ENCODE measurements around the gene MRPS7.
"Not testable (repeated sequence)": the region's sequence is repeated elsewhere in the genome, so short reads cannot be mapped to it uniquely, and the experiment has no call there.

Gene MRPS7

DNA sequence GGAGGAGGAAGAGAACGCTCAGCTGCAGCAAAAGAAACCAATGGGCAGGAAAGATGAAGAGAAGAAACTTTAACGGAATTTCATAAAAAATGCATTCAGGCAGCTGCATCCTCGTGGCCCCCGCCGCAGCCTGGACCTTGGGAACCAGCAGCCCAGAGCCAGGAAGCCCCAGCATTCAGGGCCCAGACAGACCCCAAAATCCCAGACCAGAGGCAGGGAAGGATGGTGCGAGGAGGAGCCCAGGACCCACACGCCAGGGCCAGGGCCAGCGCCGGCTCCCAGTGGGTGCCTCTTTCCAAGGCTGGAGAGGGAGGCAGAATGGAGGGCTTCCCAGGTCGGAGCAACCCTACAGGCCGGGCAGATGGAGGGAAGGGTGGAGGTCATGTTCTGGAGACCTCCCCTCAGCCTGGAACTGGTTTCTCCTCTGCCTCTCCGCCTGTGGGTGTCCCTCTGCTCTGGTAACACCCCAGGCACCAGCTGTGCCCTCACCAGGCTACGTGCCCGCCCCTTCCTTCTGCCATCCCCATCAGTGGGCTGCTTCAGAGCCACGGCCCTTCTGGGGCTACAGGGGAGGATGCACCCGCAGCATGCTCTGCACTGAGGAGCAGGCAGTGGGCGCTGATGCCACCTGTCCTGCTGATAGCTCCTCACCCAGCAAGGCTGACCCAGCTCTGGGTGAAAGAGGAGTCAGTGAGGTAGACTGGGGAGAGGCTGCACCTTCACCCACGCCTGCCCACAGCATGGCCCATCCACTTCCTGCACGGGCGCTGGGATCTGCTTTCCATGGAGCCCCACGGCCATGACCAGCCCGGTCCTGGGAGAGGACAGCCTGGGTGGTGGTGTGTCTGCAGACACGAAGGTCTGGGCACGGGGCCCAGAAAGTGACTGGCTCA is 10.5 kb downstream of the MRPS7 start:
- DNase-seq (ENCODE audit: low spot score): no peak

DNA sequence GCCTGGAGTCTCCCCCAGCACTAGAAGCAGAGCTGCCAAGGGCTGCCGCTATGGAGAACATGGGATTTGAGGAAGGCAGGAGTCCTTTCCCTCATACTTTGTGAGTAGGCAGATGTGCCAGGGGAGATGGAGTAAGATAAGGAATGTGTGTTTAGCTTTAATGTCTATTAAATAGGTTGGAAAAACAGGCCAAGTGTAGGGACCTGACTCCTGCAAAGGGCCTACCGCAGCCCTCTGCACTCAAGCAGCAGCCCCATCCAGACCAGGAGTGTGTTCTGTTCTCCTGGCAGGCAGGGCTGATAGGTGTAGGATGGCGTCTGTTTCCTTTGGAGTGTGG is 11.1 kb downstream of the MRPS7 start:
- DNase-seq (ENCODE audit: low spot score): no peak

DNA sequence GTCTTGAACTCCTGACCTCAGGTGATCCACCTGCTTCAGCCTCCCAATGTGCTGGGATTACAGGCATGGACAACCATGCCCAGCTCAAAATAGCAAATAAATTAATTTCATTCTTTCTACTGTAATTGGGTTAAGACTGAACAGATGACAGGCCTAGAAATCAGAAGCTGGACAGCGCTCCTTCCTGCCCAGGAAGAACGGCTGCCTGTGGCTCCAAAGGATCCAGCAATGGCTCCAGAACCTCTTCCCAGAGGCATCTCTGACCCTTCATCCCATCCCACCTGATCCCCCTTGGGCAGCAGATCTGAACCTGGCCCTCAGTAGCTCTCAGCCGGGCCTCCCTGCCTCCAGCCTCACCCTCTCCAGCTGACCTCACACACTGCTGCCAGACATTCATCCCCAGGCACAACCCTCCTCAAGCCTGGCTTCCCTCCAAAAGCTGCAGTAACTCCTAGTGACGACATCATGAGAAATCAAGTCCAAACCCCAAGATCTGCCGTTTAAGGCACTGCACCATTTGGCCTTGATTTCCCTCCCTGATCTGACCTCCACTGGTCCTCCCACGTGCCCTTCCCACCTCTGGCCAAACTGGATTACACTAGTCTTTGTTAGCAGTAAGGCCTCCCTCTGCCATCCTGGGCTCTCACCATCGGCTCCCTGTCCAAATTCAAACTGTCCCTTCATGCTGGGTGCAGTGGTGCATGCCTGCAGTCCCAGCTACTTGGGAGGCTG is 12.5 kb downstream of the MRPS7 start:
- DNase-seq (ENCODE audit: low spot score): no peak

- no peak for DNase-seq (ENCODE audit: low spot score)
Measured at GRCh38 chr17:75277664-75278071, 16.0 kb downstream of the MRPS7 start.

GRCh38 chr17:75280189-75280588 is 18.5 kb downstream of the MRPS7 start:
- not testable (repeated sequence) for DNase-seq (ENCODE audit: low spot score)

DNA sequence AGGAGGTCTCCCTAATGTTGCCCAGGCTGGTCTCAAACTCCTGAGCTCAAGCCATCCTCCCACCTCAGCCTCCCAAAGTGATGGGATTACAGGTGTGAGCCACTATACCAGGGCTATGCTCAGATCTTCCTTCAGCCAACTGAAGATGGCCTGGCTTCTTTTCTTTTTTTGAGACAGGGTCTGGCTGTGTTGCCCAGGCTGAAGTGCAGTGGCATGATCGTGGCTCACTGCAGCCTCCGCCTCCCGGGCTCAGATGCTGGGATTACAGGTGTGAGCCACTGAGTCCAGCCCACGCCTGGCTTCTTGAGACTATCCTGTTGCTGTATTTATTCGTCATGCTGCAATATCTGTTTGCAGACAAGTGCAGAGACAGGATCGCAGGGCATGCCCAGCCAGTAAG is 23.4 kb downstream of the MRPS7 start:
- DNase-seq (ENCODE audit: low spot score): no peak

DNA sequence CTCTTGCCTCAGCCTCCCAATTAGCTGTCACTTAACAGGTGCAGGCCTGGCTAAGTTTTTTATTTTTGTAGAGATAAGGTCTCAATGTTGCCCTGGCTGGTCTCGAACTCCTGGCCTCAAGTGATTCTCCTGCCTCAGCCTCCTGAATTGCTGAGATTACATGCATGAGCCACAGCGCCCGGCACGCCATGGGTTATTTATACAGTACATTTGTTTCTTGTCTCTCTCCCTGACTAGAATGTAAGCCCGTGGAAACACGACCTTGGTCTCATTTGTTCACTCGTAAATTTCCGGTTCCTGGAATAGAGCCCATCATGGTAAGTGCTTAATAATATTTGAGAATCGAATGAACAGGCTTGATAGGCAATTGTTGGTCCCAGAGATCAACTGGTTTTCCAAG is 25.5 kb downstream of the MRPS7 start:
- no peak for DNase-seq (ENCODE audit: low spot score)

DNA sequence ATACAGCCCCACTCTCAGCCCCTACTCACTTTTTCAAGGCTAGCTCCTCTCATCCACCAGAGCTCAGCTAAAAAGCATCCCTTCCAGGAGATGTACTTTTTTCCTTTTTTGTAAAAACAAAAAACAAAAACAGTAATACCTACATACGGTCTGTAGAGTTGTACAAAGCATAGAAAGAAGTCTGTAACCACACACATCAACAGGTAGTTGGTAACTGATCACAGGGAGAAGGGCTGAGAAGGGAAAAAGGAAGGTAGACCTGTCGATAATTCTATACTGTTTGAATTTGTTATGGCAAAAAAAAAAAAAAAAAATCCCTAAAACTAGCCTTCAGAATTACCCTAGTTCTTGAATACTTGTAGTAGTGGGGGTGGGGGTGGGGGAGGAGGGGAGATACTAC is 26.7 kb downstream of the MRPS7 start:
- DNase-seq (ENCODE audit: low spot score): no peak

- DNase-seq (ENCODE audit: low spot score): no peak
Measured at GRCh38 chr17:75288770-75289114, 27.1 kb downstream of the MRPS7 start.

DNA sequence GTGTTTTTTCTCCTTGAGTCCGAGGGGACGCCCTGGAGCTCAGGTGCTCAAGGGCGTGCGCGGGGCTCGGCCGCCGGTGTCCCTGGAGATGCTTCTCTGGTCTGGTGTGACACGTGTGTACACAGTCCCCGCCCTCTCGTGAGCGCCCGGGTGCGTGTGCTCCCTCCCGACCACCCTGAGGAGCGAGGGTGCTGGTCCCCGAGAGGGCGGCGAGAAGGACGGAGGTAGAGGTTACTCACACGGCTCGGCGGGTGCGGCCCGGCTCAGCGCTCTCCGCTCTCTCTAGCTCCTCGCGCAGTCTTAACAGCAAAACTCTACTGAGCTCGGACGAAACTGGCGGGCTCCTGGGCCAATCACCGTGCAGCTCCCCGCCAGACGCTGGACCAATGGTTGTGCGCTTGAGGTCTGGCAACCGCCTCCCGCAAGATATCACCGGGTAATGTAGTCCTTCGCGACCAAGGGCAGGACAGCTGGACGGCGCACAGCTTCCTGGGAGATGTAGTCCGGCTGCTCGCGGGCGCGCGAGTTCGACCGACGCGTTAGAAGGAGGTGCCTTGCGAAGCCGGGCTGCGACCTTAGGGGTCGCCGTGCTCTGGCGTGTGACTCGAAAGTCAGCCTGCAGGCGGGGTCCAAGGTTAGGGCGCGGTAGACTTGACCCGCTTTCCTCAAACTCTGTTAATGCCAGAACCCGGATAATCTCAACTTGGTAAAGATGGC is 27.6 kb downstream of the MRPS7 start, which contains the start of gene SLC25A19:
SLC25A19 (minus strand) TSS at position 319 of the 717 bp plus-strand sequence. CDS start 2,669 bp downstream, outside the sequence.
- peak; percentile 99 for DNase-seq (ENCODE audit: low spot score)

GRCh38 chr17:75289832-75290337 is 28.2 kb downstream of the MRPS7 start:
- DNase-seq (ENCODE audit: low spot score): peak; percentile 72

DNA sequence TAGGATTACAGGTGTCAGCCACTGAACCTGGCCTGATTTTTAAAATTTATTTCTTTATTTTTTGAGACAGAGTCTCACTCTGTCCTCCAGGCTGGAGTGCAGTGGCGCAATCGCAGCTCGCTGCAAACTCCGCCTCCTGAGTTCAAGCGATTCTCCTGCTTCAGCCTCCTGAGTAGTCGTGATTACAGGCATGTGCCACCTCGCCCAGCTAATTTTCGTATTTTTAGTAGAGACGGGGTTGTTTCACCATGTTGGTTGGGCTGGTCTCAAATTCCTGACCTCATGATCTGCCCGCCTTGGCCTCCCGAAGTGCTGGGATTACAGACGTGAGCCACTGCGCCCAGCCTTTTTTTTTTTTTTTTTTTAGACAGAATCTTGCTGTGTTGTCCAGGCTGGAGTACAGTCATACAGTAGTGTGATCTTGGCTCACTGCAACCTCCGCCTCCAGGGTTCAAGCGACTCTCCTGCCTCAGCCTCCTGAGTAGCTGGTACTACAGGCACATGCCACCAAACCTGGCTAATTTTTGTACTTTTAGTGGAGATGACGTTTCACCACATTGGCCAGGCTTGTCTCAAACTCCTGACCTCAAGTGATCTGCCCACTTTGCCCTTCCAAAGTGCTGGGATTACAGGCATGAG is 31.2 kb downstream of the MRPS7 start:
- DNase-seq (ENCODE audit: low spot score): not testable (repeated sequence)

GRCh38 chr17:75295201-75296158 is 33.8 kb downstream of the MRPS7 start:
- no peak for DNase-seq (ENCODE audit: low spot score)

DNA sequence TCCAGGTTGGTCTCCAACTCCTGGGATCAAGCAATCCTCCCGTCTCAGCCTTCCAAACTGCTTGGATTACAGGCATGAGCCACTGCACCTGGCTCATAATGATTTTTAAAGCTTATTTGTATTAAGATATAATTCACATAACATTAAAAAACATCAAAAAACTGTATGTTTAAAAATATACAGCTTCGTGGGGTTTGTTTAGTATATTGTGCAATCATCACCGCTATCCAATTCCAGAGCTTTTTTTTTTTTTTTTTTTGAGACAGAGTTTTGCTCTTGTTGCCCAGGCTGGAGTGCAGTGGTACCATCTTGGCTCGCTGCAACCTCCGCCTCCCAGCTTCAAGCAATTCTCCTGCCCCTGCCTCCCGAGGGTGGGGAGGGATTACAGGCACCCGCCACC is 38.6 kb downstream of the MRPS7 start:
- no peak for DNase-seq (ENCODE audit: low spot score)

GRCh38 chr17:75301049-75301448 is 39.4 kb downstream of the MRPS7 start:
- DNase-seq (ENCODE audit: low spot score): no peak

GRCh38 chr17:75301502-75302206 is 40.0 kb downstream of the MRPS7 start:
- DNase-seq (ENCODE audit: low spot score): no peak

DNA sequence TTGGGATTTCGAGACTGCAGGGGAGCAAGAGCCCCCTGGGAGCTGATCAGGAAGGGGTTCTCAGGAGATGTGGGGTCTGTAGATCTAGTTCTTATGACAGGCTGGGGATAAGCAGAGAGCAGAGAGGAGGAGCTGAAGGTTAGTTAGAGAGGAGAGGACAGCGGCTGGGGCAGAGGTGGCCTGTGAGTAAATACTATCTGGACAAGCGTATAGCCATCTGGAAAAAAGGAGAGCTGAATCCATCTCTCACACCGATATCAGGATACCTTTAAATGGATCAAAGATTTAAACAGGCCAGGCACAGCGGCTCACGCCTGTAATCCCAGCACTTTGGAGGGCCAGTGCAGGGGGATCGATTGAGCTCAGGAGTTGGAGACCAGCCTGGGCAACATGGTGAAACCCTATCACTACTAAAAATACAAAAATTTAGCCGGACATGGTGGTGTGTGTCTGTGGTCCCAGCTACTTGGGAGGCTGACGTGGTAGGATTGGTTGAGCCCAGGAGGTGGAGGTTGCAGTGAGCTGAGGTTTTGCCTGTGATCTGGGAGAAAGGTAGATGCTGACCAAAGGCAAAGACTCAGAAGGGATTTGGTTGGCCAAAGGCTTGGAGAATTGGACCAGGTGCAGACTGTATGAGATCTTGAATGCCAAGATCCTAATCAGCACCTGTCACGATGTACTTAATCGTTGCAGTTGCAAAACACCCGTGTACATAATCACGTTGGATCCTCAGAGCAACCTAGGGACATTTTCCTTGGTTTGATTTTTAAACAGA is 46.5 kb downstream of the MRPS7 start:
- DNase-seq (ENCODE audit: low spot score): no peak

- no peak for DNase-seq (ENCODE audit: low spot score)
Measured at GRCh38 chr17:75308732-75309629, 47.3 kb downstream of the MRPS7 start.

Measured in kidney capillary endothelial cell (primary cell).